Measurements from ENCODE around the gene SFRP2. TPM values are rescaled to one million over a fixed set of nuclear protein-coding genes. Genes with fewer than 3 reads are reported as not detected.

Gene SFRP2
- total RNA-seq, 1 donor from 2014 or later = not detected

DNA sequence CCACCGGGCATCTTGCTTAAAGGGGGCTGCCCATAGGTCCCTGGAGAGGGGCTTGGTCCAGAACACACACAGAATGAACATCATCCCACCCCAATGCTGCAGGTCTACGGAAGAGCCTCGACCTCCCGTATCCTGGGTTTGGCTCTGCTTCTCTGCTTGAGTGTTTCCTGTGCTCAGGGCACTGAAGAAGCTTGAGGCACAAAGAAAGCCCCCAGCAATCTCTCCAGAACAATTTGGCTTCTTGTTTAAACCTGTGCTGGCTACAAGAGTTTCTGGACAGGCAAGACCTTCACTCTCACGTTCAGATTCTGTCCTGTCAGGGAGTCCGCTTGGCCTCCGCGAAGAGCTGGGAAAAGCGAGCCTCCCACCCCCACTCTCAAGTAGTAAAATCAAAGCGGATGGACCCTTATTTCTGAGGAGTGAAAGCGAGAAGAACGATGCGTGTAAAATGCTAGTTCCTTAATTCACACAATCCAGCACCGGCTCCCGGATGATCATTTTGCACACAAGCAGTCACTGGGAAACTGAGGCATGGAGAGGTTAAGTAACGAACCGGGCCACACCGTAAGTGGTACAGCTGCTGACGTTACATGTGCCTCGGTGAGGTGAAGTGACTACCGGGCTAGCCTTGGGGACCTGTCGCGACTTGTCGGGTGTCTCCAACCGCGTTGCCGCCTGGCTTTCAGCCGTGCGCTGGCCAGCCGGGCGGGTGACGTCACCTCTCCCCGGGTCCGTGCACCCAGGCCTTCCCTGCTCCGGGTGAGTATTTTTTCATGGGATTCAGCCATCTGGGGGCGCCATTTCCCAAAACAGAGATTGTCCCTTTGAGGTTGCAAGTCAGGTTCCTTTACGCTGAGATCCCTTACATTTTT, 3.1 kb upstream of the SFRP2 start:
- Mint-ChIP-seq H3K36me3 (ENCODE audit: low read depth) (no peaks in the 10 kb centered on the region), H3K27me3 (ENCODE audit: insufficient read depth) (peaks cover 87% of the 10 kb centered on the region), H3K4me1 (ENCODE audit: low read depth) (peaks cover 20% of the 10 kb centered on the region), H3K9me3 (no peaks in the 10 kb centered on the region), H3K27ac (peak overlapping the region; percentile 61), H3K4me3 (peak overlapping the region; percentile 64)
- intact Hi-C loops (cut with micrococcal nuclease) = loop anchor here (5.0 to 10.0 kb wide), 4 partner anchors 233 to 950 kb away; partner anchors contain the start of genes DCHS2 and LRAT
- no peak for DNase-seq (ENCODE audit: low spot score)

DNA sequence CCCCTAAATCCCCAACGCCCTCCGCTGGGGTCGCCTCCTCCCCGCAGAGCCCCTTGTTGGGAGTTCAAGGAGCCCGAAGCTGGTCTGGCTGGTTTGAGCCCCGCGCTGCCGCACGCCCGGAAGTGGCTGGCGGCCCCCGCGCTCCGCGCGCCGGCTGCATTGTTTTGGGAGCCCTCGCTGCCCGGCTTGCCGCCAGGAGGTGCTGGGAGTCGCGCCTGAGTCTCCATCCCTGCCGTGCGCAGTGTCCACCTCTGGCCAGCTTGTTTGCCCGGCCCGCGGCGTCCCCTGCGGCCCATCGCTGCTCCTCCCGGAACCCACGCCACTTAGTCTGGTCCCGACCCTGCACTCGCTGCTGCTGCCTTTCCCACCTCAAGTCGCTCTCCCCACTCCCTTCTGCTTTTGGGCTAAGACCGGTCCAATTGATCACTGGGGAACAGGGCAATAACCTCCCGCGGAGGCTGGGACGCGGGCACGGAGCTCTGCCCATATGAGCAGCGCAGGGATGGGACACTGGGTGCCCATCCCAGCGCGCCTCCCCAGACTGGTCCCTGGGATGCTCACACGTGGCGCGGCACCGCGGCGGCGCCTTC, 2.2 kb upstream of the SFRP2 start:
- Mint-ChIP-seq H3K36me3 (ENCODE audit: low read depth) (no peaks in the 10 kb centered on the region), H3K4me1 (ENCODE audit: low read depth) (peaks cover 20% of the 10 kb centered on the region), H3K27ac (peak overlapping the region; percentile 61), H3K27me3 (ENCODE audit: insufficient read depth) (peaks cover 88% of the 10 kb centered on the region), H3K9me3 (no peaks in the 10 kb centered on the region), H3K4me3 (peak overlapping the region; percentile 64)
- intact Hi-C loops (cut with micrococcal nuclease) = loop anchor here (5.0 to 10.0 kb wide), 4 partner anchors 234 to 951 kb away; partner anchors contain the start of genes DCHS2 and LRAT
- no peak for DNase-seq (ENCODE audit: low spot score)

DNA sequence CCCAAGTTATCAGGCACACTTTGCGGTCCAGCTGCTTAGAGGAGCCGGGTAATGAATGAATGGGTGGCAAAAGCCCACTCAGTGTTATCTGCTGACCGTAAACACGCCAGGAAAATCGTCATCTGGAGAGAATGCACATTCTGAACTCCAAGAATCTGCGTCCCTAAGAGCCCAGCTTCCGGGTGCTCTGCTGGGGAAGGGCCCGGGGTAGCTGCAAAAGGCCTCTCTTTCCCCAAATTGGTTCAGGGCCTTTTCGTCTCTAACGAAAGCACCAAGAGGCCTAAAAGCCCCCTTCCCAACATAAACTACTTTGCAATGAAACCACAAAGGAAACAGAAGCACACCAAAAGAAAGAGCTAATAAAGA, 1.6 kb upstream of the SFRP2 start:
- peaks cover 20% of the 10 kb centered on the region for H3K4me1 Mint-ChIP-seq (ENCODE audit: low read depth)
- no peak for DNase-seq (ENCODE audit: low spot score)
- H3K9me3 Mint-ChIP-seq = no peaks in the 10 kb centered on the region
- no peak overlapping the region for H3K27ac Mint-ChIP-seq
- peaks cover 87% of the 10 kb centered on the region for H3K27me3 Mint-ChIP-seq (ENCODE audit: insufficient read depth)
- no peak overlapping the region for H3K4me3 Mint-ChIP-seq
- intact Hi-C loops (cut with micrococcal nuclease) = loop anchor here (5.0 to 10.0 kb wide), 4 partner anchors 234 to 952 kb away; partner anchors contain the start of genes DCHS2 and LRAT
- H3K36me3 Mint-ChIP-seq (ENCODE audit: low read depth) = no peaks in the 10 kb centered on the region

DNA sequence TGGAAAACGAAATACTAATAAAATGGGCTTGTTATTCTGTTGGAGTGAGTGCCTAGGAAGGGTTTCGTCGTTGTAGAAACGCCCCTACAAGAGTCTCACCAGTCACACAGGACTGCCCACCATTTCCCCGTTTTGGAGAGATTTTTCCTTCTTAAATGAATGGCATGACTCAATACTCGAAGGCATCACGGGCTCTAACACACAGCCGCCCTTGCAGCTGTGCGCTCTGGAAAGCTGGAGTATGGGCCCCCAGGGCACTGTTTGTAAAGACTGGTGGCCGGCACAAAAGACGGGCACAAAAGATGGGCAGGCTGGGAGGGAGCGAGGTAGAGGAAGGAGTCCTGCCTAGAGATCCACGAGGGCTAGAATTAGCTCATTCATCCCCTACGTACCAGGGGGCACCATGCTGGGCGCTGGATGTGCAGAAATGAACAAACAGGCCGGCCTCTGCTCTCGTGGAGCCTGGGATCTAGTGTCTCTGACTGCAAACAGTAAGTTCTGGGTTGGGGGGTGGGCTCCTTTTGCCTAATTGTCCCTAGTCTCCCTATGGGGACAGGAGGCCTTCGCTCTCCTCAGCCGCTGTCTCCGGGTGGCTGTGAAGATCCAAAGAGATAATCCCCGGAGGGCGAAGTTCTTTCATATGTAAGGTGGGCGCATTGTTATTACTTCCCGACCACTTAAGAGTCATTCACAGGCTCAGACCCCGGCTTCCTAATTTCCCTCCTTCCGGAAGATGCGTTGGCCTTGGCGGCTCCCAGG, 1.0 kb upstream of the SFRP2 start:
- Mint-ChIP-seq H3K4me3 (no peak overlapping the region), H3K27ac (no peak overlapping the region), H3K36me3 (ENCODE audit: low read depth) (no peaks in the 10 kb centered on the region), H3K9me3 (no peaks in the 10 kb centered on the region), H3K4me1 (ENCODE audit: low read depth) (peaks cover 20% of the 10 kb centered on the region), H3K27me3 (ENCODE audit: insufficient read depth) (peaks cover 91% of the 10 kb centered on the region)
- intact Hi-C loops (cut with micrococcal nuclease) = loop anchor here (5.0 to 10.0 kb wide), 6 partner anchors 155 to 952 kb away; partner anchors contain the start of genes DCHS2, FHDC1 and LRAT
- no peak for DNase-seq (ENCODE audit: low spot score)

DNA sequence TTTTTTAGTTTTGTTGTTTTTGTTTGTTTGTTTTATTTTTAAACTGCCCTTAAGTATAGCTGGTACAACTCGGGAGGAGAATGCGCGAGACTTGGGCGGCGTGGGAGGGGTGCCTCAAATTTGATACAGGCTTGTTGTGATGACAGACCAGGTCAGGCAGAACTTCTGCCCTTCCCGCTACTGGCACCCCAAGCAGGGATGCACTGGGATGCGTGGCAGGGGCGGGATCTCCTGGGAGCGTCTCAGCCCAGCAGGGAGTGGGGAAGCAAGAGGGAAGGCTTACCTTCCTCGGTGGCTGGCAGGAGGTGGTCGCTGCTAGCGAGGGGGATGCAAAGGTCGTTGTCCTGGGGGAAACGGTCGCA, 851 bp downstream of the SFRP2 start:
- H3K4me1 Mint-ChIP-seq (ENCODE audit: low read depth) = peaks cover 20% of the 10 kb centered on the region
- peak overlapping the region; percentile 20 for H3K27ac Mint-ChIP-seq
- DNase-seq (ENCODE audit: low spot score) = no peak
- H3K4me3 Mint-ChIP-seq = no peak overlapping the region
- intact Hi-C loops (cut with micrococcal nuclease) = loop anchor here (5.0 to 10.0 kb wide), 2 partner anchors 157 to 851 kb away; partner anchors contain the start of gene FHDC1
- H3K9me3 Mint-ChIP-seq = no peaks in the 10 kb centered on the region
- H3K36me3 Mint-ChIP-seq (ENCODE audit: low read depth) = no peaks in the 10 kb centered on the region
- peaks cover 88% of the 10 kb centered on the region for H3K27me3 Mint-ChIP-seq (ENCODE audit: insufficient read depth)

DNA sequence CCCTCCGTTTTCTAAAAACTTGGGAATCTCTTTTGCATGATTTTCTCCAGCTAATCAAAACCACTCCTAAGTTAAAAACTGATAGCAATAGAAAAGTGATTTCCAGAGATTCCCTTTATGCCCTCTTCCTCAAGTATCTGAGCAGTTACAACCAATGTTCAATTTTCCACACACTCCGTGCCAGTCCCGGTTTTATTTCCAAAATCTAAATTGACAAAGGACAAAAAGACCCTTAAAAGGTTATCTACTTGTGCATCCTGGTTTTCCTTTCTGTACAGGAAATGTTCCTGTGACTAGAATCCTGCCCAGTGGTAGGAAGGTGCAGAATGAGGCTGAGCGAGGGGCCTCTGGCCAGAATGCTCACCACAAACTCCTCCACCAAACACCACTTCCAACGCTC, 1.3 kb downstream of the SFRP2 start:
- no peak overlapping the region for H3K4me3 Mint-ChIP-seq
- intact Hi-C loops (cut with micrococcal nuclease) = loop anchor here (5.0 to 10.0 kb wide), 2 partner anchors 157 to 850 kb away; partner anchors contain the start of gene FHDC1
- H3K36me3 Mint-ChIP-seq (ENCODE audit: low read depth) = no peaks in the 10 kb centered on the region
- peak overlapping the region; percentile 20 for H3K27ac Mint-ChIP-seq
- no peaks in the 10 kb centered on the region for H3K9me3 Mint-ChIP-seq
- H3K4me1 Mint-ChIP-seq (ENCODE audit: low read depth) = peaks cover 20% of the 10 kb centered on the region
- H3K27me3 Mint-ChIP-seq (ENCODE audit: insufficient read depth) = peaks cover 85% of the 10 kb centered on the region
- DNase-seq (ENCODE audit: low spot score) = no peak

DNA sequence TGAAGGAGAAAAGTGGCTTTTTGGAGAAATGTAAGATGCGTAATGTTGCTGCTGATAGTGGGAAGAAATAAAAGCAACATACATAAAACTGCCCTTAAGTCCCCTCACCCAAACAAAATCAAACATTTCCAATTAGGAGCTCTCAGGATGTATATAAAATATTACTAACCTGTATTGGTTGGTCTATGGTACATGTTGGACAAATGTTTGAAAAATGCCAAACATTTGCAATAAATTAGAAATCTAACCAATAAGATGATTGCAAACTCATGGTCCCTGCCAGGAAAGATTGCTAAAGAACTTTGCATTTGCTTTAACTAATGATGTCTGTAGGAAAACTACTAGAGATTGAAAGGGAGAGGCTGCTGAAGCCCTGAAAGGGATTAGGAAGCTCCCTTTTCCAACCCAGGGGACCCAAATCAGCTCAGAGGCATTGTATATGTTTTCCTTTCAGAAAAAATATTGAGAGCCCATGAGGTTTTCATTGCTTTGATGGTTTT, 1.8 kb downstream of the SFRP2 start:
- Mint-ChIP-seq H3K9me3 (no peaks in the 10 kb centered on the region), H3K4me1 (ENCODE audit: low read depth) (peaks cover 20% of the 10 kb centered on the region), H3K4me3 (no peak overlapping the region), H3K27me3 (ENCODE audit: insufficient read depth) (peaks cover 85% of the 10 kb centered on the region), H3K36me3 (ENCODE audit: low read depth) (no peaks in the 10 kb centered on the region), H3K27ac (no peak overlapping the region)
- intact Hi-C loops (cut with micrococcal nuclease) = loop anchor here (5.0 to 10.0 kb wide), 2 partner anchors 158 to 850 kb away; partner anchors contain the start of gene FHDC1
- DNase-seq (ENCODE audit: low spot score) = no peak

DNA sequence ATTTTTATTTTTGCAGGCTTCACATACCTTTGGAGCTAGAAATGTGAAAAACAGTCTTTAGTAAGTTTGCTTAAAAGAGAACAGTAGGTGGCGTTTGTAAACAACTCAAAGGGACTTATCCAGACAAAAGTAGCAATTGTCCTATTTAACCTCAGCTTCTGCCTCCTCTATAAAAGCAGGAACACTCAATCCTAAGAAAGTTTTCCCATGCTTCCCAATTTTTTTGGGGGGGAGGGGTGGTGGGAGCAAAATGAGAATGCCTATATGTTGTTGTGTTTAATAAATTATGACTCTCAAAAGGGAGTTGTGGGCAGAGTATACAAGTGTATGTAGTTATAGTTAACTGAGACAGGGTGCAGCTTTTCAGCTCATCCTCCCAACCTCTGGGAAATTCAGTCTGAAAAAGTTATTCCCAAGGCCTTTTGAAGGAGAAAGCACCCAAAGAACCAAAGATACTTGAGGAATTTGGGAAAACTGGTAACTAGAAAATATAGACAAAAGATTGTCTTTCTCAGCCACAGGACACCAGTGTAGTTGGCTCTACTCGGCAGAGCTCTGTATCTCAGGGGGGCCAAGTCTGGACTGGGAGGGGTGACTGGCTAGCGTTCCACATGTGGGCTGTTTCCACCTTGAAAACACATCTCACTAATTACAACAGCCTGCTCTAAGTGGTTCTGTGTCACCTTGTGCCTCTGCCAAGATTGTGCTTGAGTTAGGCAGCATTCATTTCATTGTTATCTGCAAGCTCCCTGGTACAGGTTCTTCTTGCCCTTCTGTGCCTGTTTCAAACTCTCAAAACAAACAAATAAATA, 2.8 kb downstream of the SFRP2 start:
- H3K36me3 Mint-ChIP-seq (ENCODE audit: low read depth) = no peaks in the 10 kb centered on the region
- no peak overlapping the region for H3K27ac Mint-ChIP-seq
- H3K4me1 Mint-ChIP-seq (ENCODE audit: low read depth) = peaks cover 11% of the 10 kb centered on the region
- no peaks in the 10 kb centered on the region for H3K9me3 Mint-ChIP-seq
- no peak overlapping the region for H3K4me3 Mint-ChIP-seq
- intact Hi-C loops (cut with micrococcal nuclease) = loop anchor here (5.0 to 10.0 kb wide), 2 partner anchors 159 to 849 kb away; partner anchors contain the start of gene FHDC1
- peaks cover 79% of the 10 kb centered on the region for H3K27me3 Mint-ChIP-seq (ENCODE audit: insufficient read depth)
- no peak for DNase-seq (ENCODE audit: low spot score)

DNA sequence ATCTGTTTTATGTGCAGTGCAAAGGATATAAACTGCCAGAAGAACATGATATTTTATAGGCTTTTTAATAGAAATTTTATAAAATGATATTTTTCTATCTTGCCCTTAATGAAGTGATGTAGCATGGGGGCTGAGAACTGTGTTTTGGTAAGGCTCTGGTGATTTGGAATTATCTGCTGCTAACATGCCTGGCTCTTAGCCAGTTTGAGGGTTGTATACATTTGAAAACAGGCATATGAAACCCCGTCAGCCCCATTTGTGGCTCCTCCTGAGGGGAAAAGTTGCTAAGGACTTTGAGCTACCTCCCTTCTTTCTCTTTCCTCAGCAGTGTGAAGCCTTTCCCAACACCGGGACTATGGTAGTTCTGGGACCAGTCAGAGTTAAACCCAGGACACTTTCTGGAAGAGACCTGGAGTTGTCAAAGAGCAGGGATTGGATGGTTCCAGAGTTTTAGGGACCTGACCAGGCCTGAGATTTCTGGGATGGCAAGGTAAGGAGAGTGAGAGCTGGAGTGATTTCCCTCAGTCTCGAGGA, 4.7 kb downstream of the SFRP2 start:
- Mint-ChIP-seq H3K4me3 (no peak overlapping the region), H3K27ac (no peak overlapping the region), H3K9me3 (no peaks in the 10 kb centered on the region), H3K36me3 (ENCODE audit: low read depth) (no peaks in the 10 kb centered on the region), H3K4me1 (ENCODE audit: low read depth) (peaks cover 10% of the 10 kb centered on the region), H3K27me3 (ENCODE audit: insufficient read depth) (peaks cover 72% of the 10 kb centered on the region)
- no peak for DNase-seq (ENCODE audit: low spot score)
- intact Hi-C loops (cut with micrococcal nuclease) = loop anchor here (10.0 kb wide), 1 partner anchor 161 kb away; no protein-coding TSS in a partner anchor

DNA sequence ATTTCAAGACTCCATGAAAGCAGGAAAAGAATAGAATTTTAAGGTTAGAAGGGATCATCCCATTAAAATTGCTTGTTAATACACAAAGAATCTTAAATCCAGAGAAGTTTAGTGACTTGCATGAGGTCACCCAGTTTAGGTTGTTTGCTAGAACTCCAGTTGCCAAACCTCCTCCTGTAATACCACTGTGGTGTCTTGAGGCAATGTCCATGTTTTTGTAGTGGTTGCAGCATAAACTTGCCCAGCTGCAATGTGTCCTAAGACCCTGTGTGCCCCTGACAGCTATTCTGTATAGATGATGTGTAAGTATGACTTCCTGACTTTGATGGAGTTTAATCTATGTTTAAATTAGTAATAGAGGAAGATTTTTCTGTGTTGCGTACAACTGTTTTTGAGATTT, 6.3 kb downstream of the SFRP2 start:
- no peak overlapping the region for H3K27ac Mint-ChIP-seq
- intact Hi-C loops (cut with micrococcal nuclease) = loop anchor here (10.0 kb wide), 1 partner anchor 162 kb away; no protein-coding TSS in a partner anchor
- H3K27me3 Mint-ChIP-seq (ENCODE audit: insufficient read depth) = peaks cover 65% of the 10 kb centered on the region
- H3K4me1 Mint-ChIP-seq (ENCODE audit: low read depth) = peaks cover 1% of the 10 kb centered on the region
- no peak overlapping the region for H3K4me3 Mint-ChIP-seq
- DNase-seq (ENCODE audit: low spot score) = no peak
- no peaks in the 10 kb centered on the region for H3K36me3 Mint-ChIP-seq (ENCODE audit: low read depth)
- H3K9me3 Mint-ChIP-seq = no peaks in the 10 kb centered on the region

DNA sequence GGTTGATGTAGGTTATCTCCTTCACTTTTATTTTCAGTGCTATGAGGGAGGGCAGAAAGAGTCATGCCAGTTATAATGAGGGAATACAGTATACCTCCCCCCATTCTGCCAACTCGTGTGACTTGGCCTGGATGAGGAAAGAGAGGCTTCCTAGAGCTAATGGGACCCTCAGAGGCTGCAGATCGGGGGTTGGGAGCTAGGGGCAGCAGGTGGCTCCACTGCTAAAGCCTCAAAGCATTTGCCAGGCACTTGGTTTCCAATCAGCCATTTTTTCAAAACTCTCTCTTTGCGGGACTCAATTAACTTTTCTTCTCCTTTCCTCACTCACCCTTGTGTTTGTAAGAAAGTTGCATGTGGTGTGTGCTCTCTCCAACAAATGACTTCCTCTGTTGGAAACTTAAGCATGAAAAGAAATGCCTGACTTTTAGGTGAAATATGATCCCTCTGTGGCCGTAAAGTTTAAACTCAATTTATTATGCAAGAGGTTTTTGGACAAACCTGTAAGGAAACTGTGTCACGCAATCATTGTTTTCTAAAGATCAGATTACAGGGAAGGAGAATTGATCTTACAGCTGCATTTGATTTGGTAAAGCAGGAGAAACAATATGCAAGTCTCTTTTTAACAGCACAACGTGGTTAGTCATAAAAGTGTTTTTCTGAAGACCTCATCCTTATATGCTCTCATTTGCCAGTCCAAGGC, 7.0 kb downstream of the SFRP2 start:
- Mint-ChIP-seq H3K4me1 (ENCODE audit: low read depth) (no peaks in the 10 kb centered on the region), H3K27me3 (ENCODE audit: insufficient read depth) (peaks cover 58% of the 10 kb centered on the region), H3K4me3 (no peak overlapping the region), H3K27ac (no peak overlapping the region), H3K36me3 (ENCODE audit: low read depth) (no peaks in the 10 kb centered on the region), H3K9me3 (no peaks in the 10 kb centered on the region)
- no peak for DNase-seq (ENCODE audit: low spot score)
- intact Hi-C loops (cut with micrococcal nuclease) = loop anchor here (10.0 kb wide), 1 partner anchor 163 kb away; no protein-coding TSS in a partner anchor
